Stimulated activated naive CD8-positive, alpha-beta T cell treated with anti-CD3 and anti-CD28 coated beads, Interleukin-15, Interleukin-2, amounts not matched to agents 100 ng/mL and 50 ng/mL, for 24 hours (primary cell): ENCODE data around the gene FFAR2.
A peak's percentile ranks its signal among the peaks of the same experiment; 100 is the strongest.
"Not testable (repeated sequence)": the region's sequence is repeated elsewhere in the genome, so short reads cannot be mapped to it uniquely, and the experiment has no call there.

ENCODE experiments used
- H3K27ac Mint-ChIP-seq: one replicate; pipeline ENCODE4 v1.8.0; 2021; ENCODE audit warnings: mild to moderate bottlenecking, mixed read lengths
- H3K27me3 Mint-ChIP-seq: one replicate; pipeline ENCODE4 v1.8.0; 2021; ENCODE audit warnings: mixed read lengths
- H3K36me3 Mint-ChIP-seq: one replicate; pipeline ENCODE4 v1.8.0; 2021; ENCODE audit warnings: low read depth, mixed read lengths
- H3K4me1 Mint-ChIP-seq: one replicate; pipeline ENCODE4 v1.8.0; 2021; ENCODE audit warnings: low read depth, mixed read lengths
- H3K4me3 Mint-ChIP-seq: one replicate; pipeline ENCODE4 v1.8.0; 2021; ENCODE audit warnings: mild to moderate bottlenecking, mixed read lengths
- H3K9me3 Mint-ChIP-seq: one replicate; pipeline ENCODE4 v1.8.0; 2021; ENCODE audit warnings: mixed read lengths

FFAR2 gene

GRCh38 chr19:35417278-35417677 is 30.8 kb upstream of the FFAR2 start:
- Mint-ChIP-seq H3K27me3 (peaks cover 23% of the 10 kb centered on the region), H3K36me3 (no peaks in the 10 kb centered on the region), H3K27ac (no peak overlapping the region), H3K4me3 (no peak overlapping the region), H3K9me3 (no peaks in the 10 kb centered on the region), H3K4me1 (peaks cover 4% of the 10 kb centered on the region)

- H3K4me3 Mint-ChIP-seq: no peak overlapping the region
- H3K9me3 Mint-ChIP-seq: no peaks in the 10 kb centered on the region
- no peak overlapping the region for H3K27ac Mint-ChIP-seq
- peaks cover 4% of the 10 kb centered on the region for H3K4me1 Mint-ChIP-seq
- no peaks in the 10 kb centered on the region for H3K36me3 Mint-ChIP-seq
- H3K27me3 Mint-ChIP-seq: peaks cover 19% of the 10 kb centered on the region
These were observed 30.1 kb upstream of the FFAR2 start for GRCh38 chr19:35417713-35418534.

DNA sequence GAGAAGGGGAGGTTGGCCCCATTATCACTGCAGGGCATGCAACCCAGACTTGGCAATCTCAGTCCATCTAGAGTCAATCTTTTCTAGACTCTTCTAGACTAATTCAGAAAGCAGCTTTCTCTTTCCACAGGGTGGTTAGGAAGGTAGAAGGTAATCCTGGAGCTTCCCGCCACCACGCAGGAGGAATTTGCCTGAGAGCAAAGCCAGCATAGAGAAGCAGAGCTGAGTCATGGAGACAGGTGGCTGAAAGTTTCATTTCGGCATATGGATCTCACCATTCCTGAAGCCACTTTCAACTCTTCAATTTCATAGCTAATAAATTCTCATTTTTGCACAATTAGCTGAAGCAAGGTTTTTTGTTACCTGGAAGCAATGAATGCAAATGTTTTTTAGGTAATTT is 29.0 kb upstream of the FFAR2 start:
- no peak overlapping the region for H3K4me3 Mint-ChIP-seq
- H3K4me1 Mint-ChIP-seq: peaks cover 4% of the 10 kb centered on the region
- H3K27ac Mint-ChIP-seq: no peak overlapping the region
- H3K36me3 Mint-ChIP-seq: no peaks in the 10 kb centered on the region
- H3K9me3 Mint-ChIP-seq: no peaks in the 10 kb centered on the region
- H3K27me3 Mint-ChIP-seq: peaks cover 19% of the 10 kb centered on the region

DNA sequence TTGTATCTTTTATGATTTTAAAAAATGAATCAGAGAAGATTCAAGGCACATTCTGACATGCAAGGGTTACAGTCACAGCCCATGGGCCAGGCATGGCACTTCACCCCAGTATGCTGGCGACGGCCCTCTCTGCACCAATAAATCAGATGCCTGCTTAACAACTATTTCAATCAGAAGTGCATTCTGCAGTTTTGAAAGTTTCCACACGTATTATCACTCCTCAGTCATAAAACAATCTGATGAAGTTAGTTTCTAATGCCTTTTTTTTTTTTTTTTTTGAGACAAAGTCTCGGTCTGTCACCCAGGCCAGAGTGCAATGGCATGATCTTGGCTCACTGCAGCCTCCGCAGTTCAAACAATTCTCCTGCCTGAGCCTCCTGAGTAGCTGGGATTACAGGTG is 28.3 kb upstream of the FFAR2 start:
- Mint-ChIP-seq H3K27ac (no peak overlapping the region), H3K36me3 (no peaks in the 10 kb centered on the region), H3K4me1 (peaks cover 4% of the 10 kb centered on the region), H3K9me3 (no peaks in the 10 kb centered on the region), H3K4me3 (no peak overlapping the region), H3K27me3 (peaks cover 19% of the 10 kb centered on the region)

DNA sequence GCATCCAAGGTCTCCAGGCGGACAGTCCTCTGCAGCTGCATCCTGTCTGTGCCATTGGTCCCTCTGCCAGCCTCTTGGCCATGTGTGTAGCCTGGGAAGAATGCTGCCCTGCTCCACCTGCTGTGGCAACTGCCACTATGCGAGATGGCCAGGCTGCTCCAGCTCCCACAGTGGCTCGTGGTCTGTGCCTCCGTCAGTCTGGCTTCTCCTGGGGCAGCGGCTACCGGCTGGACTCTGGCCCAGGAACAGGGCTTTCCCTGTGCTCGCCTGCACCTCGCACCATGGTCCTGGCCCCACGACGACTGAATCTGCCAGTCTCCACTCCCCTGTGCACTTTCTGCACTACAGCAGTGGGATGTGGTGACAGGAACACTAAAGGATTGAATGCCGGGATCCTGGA is 26.7 kb upstream of the FFAR2 start:
- Mint-ChIP-seq H3K4me3 (no peak overlapping the region), H3K4me1 (peaks cover 4% of the 10 kb centered on the region), H3K27ac (no peak overlapping the region), H3K27me3 (peaks cover 9% of the 10 kb centered on the region), H3K9me3 (no peaks in the 10 kb centered on the region), H3K36me3 (no peaks in the 10 kb centered on the region)

DNA sequence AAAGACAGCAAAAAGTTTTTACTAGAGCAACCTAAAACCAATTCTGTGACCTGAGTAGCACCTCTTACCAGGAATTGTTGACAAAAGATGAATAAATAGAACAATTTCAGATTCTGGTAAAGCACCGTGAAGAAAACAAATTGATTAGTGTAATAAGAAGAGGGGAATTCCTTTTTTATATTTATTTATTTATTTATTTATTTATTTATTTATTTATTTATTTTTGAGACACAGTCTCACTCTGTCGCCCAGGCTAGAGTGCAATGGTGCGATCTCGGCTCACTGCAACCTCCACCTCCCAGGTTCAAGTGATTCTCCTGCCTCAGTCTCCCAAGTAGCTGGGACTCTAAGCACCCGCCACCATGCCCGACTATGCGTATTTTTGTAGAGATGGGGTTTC is 24.7 kb upstream of the FFAR2 start:
- not testable (repeated sequence) for H3K4me1 Mint-ChIP-seq, H3K9me3 Mint-ChIP-seq, H3K27me3 Mint-ChIP-seq, H3K27ac Mint-ChIP-seq, H3K4me3 Mint-ChIP-seq, H3K36me3 Mint-ChIP-seq

GRCh38 chr19:35425682-35426081 is 22.4 kb upstream of the FFAR2 start:
- Mint-ChIP-seq H3K36me3 (no peaks in the 10 kb centered on the region), H3K4me3 (no peak overlapping the region), H3K27ac (no peak overlapping the region), H3K9me3 (peaks cover 2% of the 10 kb centered on the region), H3K4me1 (peaks cover 2% of the 10 kb centered on the region), H3K27me3 (no peaks in the 10 kb centered on the region)

- H3K36me3 Mint-ChIP-seq: peaks cover 4% of the 10 kb centered on the region
- no peak overlapping the region for H3K4me3 Mint-ChIP-seq
- peaks cover 14% of the 10 kb centered on the region for H3K9me3 Mint-ChIP-seq
- H3K27ac Mint-ChIP-seq: no peak overlapping the region
- peaks cover 4% of the 10 kb centered on the region for H3K27me3 Mint-ChIP-seq
- H3K4me1 Mint-ChIP-seq: peaks cover 9% of the 10 kb centered on the region
These were observed 20.9 kb upstream of the FFAR2 start for GRCh38 chr19:35427187-35427586.

GRCh38 chr19:35429698-35430408 is 18.2 kb upstream of the FFAR2 start:
- no peak overlapping the region for H3K4me3 Mint-ChIP-seq

DNA sequence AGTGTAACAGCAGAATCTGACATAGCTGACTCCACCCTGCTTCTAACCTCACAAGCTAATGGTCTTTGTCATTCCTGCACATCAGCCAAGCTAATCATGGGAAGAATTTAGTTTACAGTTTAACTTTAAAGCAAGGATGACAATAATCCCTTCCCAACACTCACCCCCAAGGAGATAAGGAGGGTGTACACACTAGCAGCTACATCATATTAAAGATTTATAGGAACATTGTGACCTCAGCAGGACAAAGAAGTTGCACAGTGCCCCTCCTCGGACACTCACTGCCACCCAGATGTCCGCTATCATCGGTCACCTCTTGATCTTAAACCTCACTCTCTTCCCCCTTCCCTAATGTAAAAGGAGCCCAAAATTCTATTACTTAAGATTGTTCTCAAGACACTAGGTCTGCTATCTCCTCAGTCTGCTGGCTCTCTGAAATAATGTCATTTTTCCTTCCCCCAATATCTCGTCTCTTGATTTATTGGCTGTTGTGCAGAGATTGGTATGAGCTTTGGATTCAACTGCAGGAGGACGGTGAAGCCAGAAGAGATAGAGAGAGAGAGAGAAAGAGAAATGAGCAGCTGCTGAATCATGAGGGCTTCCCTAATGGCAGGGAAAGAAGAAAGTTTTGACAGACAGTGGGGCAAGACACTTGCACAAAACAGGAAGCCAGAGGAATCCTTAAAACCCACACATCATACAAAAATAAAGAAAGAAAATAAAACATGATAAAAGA is 17.5 kb upstream of the FFAR2 start:
- Mint-ChIP-seq H3K9me3 (peaks cover 16% of the 10 kb centered on the region), H3K27ac (no peak overlapping the region), H3K4me3 (no peak overlapping the region), H3K36me3 (peaks cover 4% of the 10 kb centered on the region), H3K27me3 (peaks cover 11% of the 10 kb centered on the region), H3K4me1 (peaks cover 9% of the 10 kb centered on the region)

More at GRCh38 chr19:35429698-35430408, 18.2 kb upstream of the FFAR2 start:
- H3K36me3 Mint-ChIP-seq: peaks cover 4% of the 10 kb centered on the region
- H3K27ac Mint-ChIP-seq: no peak overlapping the region
- peaks cover 7% of the 10 kb centered on the region for H3K27me3 Mint-ChIP-seq
- H3K9me3 Mint-ChIP-seq: peaks cover 16% of the 10 kb centered on the region
- peaks cover 9% of the 10 kb centered on the region for H3K4me1 Mint-ChIP-seq

GRCh38 chr19:35431145-35431807 is 16.8 kb upstream of the FFAR2 start:
- no peak overlapping the region for H3K27ac Mint-ChIP-seq
- H3K9me3 Mint-ChIP-seq: peaks cover 16% of the 10 kb centered on the region
- peaks cover 13% of the 10 kb centered on the region for H3K27me3 Mint-ChIP-seq
- H3K36me3 Mint-ChIP-seq: peaks cover 4% of the 10 kb centered on the region
- H3K4me1 Mint-ChIP-seq: peaks cover 16% of the 10 kb centered on the region
- no peak overlapping the region for H3K4me3 Mint-ChIP-seq

DNA sequence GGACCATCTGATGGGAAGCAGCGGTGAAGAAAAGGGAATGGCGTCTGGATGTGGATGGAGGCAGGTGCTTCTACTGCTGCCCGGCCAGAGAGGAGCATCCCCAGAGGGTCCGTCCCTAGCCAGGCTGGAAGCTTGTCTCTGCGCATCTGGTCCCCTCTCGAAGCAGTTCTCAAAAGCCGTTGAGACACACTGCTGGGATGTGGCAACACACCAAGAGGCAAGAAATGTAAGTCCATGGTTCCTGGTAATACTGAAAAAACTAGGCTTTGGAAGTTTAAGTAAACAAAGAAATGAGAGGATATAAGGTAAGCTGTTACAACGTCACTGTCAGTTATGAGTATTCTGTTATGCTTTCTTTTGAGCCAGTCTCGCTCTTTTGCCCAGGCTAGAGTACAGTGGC is 15.1 kb upstream of the FFAR2 start:
- H3K27me3 Mint-ChIP-seq: peaks cover 16% of the 10 kb centered on the region

GRCh38 chr19:35433448-35433847 is 14.6 kb upstream of the FFAR2 start:
- peaks cover 28% of the 10 kb centered on the region for H3K4me1 Mint-ChIP-seq

More for the DNA sequence above, 15.1 kb upstream of the FFAR2 start:
- Mint-ChIP-seq H3K36me3 (peaks cover 4% of the 10 kb centered on the region), H3K4me1 (peaks cover 28% of the 10 kb centered on the region), H3K4me3 (no peak overlapping the region), H3K27ac (no peak overlapping the region), H3K9me3 (peaks cover 16% of the 10 kb centered on the region)

DNA sequence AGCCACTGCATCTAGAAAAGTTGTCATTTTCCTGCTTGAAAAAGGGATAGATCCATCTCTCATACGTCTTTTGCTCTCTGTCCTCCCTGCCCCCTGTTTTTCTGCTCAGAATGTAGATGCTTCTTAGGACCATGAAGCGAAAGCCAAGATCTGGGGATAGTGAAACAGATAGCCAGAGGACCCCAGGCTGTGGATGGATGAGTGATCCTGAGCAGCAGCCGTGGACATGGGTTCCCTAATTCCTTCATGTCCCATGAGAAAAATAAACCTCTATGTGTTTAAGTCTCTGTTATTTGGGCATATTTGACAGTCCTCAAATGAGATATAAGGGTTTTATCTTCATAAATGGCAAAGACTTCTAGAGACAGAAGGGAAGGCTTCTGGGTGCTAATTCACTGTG is 12.2 kb upstream of the FFAR2 start:
- Mint-ChIP-seq H3K4me3 (peak overlapping the region; percentile 69), H3K27ac (peak overlapping the region; percentile 86), H3K27me3 (peaks cover 19% of the 10 kb centered on the region), H3K9me3 (peaks cover 12% of the 10 kb centered on the region), H3K36me3 (peaks cover 4% of the 10 kb centered on the region), H3K4me1 (peaks cover 23% of the 10 kb centered on the region)

More at GRCh38 chr19:35433448-35433847, 14.6 kb upstream of the FFAR2 start:
- H3K27me3 Mint-ChIP-seq: peaks cover 19% of the 10 kb centered on the region
- H3K4me3 Mint-ChIP-seq: no peak overlapping the region
- no peak overlapping the region for H3K27ac Mint-ChIP-seq
- H3K36me3 Mint-ChIP-seq: peaks cover 4% of the 10 kb centered on the region
- H3K9me3 Mint-ChIP-seq: peaks cover 16% of the 10 kb centered on the region
